HG03354 (cell line): ENCODE results near the gene ITGB8.
"Not testable (repeated sequence)": the region's sequence is repeated elsewhere in the genome, so short reads cannot be mapped to it uniquely, and the experiment has no call there.

Experiments used
- ATAC-seq: cut with Tn5 transposase; IDR thresholded peaks from one replicate; pipeline ENCODE4 v1.9.1; 2021; ENCODE audit warnings: mild to moderate bottlenecking; ENCODE audit not compliant: unreplicated experiment, poor library complexity, severe bottlenecking

Gene ITGB8

DNA sequence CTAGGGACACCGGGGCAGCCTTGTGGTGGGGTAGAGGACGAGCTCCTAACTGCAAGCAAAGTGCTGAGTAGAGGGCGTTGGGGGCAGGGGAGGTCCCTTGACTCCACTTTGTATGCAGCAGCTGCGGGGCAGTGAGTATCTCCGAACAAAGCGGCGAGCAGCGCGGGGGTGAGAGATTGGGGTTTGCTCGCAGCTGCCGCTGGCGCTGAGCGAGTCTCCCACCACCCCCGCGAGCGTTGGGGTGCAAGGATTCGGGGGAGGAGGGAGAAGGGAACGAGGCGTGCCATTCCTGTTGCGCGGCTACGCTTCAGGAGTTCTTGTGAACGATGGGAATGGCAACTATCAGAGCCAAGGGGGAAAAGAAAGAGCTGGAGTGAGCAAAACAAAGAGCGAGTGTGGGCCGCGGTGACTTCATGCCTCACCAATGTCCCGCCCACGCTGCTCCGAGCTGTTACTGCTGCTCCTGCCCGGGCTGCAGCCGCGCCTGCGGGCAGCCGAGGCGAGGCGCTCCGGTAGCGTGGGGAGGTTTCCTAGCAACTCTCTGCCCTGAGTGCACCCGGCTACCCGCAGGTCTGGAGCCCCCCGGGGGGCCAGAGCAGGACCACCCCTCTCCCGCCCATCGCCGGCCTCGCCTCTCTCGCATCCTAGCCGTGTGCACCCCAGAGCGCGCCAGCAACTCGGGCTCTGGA is at the start of gene ITGB8:
Gene ITGB8, plus strand, starts transcription at position 662 of the 689 bp plus-strand sequence. CDS start 907 bp downstream, outside the sequence.
- ATAC-seq = peak; percentile 57

DNA sequence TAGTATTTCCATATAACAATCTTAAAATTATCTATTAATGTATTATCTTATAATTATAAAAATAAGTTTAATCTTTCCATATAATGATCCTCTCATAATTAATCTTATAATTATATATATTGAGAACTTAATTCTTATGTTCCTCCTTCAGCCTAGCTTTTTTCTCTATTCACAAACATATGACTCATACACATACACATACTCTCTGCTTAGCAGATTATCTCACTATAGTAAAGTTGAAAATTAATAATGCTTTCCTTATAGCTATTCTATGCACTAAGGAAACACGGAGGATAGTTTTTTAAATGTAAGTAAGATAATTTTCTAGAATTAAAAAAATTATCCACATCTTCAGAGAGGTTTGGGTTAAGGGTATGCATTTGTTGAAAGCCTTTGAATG is 47.7 kb upstream of the ITGB8 start:
- ATAC-seq = peak; percentile 38

DNA sequence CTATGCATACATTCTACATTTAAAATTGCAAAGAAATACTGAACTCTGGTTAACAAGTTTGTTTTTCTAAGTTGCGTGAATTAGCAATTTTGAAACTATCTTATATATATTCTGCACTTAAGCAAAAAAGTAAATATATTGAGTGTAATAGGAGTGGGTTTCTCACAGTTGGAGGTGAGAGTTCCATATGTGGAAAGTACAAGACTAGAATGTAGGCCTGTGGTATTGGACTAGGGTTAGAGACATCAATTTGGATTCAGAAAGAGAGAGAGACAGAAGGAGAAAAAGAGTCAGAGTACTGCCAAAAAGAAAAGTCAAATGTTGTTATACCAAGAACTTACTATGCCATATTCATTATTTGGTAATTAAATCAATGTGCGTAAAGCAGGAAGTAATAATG is 47.3 kb upstream of the ITGB8 start:
- no peak for ATAC-seq

DNA sequence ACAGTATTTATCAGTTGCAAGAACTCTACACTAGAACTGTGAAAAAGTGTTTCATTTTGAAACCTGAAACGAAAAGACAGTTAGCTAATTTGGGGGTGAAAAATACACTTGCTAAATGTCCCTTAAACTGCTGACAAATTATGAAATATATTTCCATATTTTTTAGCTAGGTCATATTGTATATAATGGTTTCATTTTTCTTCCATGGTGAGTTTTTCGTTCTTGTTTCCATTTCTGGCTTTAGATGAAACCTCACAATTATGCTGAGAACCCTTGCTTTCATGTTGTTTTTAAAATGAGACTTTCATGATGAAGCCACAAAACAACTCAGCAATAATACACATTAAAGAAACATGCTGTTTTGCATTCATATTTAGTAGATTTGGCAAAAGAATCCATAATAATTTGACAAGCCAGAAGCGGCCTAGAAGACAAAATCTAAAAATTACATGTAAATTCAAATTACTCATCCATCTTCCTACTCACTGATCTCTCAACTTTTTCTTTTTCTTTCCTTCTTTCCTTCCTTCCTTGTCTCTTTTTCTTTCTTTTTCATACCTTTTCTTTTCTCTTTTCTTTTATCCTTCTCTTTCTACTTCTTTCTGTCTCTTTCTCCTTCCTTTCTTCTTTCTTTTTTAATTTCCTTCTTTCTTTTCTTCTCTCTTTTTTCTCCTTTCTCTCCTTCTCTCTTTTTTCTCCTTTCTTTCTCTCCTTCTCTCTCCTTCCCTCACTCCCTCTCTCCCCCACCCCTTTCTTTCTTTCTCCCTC is 46.5 kb upstream of the ITGB8 start:
- ATAC-seq = peak; percentile 50

DNA sequence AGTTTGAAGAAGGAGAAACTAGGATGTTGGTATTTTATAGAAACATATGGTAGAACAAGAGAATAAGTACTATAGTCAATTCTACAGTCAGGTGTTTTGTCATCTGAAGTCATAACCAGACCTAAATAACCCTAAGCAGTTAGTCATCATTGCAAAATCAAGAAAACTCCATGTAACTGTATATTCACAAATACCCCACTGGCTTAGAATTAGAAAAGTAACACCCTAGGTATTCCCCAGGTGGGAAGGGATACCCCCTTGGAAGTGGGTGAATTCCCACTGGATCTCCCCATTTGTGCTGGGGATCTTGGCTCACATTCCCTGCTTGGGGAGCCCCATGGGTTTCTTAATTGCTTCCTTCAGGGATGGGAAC is 45.9 kb upstream of the ITGB8 start:
- ATAC-seq = no peak

DNA sequence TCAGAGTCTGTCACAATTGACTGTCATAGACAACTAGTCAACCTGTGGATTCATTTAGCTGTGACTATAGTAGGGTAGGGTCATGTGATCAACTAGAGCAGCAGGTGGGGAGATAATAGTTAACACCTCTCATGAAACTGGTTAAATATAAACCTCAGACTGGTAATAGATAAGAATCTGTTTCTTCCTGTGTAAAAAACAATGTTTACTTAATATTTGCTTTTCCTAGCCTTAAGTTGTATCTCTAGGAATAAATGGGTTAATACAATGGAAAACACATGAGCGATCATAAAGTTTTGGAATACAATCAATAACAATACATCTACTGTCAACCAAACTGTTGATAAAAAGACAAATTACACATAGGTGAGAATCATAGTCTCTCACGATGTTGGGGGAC is 43.4 kb upstream of the ITGB8 start:
- peak; percentile 72 for ATAC-seq

DNA sequence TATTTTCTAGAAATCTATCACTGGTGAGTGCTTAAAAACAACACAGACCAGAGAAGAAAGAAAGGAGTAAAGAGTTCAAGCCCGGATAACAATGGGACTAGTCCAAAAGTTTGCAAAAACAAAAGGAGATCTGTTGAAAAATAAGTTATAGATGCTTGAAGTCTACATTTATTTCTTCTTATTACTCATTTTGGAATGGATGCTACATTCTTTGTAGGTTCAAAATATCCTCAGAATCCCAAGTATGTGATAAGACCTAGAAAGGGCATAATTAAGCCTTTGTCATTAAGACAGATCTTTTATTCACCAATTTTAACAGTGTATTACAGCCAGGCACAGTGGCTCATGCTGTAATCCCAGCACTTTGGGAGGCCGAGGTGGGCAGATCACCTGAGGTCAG is 42.7 kb upstream of the ITGB8 start:
- no peak for ATAC-seq

DNA sequence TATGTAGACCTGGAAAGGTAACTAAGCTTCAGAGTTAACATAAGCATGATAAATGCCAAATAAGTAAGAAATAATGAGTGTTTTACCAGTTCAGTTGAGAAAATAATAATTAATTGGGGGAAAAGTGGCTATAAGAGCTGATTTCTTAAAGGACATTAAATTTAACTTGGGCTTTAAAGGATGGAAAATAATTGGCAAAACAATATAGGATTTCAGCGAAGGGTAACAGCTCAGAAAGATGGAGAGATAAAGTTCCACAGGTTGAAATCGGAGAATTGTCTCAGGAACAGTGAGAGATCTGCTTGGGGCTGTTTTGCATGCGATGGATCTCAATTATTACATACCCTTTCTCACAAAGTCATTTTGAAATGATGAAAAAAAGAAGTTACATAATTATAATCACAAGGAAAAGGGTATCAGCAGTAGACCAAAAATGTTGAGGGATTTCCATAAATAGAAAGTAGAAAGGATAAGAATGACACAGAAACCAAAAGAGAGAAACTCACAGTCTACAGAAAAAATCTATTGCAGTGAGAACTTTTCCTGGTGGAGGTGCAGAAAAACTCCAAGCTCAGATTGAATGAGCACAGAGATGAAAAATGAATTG is 40.1 kb upstream of the ITGB8 start:
- ATAC-seq = no peak

DNA sequence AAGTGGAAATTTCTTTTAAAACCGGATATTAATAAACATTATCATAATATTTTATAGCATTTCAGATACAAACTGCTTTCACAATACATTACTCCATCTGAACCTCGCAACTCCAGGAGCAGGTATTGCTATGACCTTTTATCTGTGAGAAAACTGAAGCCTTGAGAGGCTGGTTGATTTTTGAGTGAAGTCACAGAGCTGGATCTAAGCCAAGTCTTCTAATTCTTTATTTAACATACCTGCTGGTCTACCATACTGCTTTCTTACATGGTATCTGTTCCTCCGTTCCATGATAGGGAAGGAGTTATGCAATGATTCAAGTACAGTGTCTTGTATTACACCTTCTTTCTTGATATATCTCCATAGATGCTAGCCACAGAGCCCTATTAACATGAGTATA is 37.4 kb upstream of the ITGB8 start:
- ATAC-seq = no peak

DNA sequence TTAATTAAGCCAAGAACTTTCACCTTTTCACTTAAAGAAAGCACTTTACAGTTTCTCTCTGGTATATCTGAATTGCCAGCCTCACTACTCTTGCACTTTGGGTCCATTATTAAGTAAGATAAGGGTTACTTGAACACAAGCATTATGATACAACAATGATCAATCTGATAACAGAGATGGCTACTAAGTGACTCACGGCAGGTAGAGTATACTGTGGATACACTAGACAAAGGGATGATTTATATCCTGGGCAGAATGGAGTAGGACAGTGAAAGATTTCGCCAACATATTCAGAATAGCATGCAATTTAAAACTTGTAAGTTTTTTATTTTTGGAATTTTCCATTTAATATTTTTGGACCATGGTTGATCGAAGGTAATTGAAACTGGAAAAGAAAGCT is 34.3 kb upstream of the ITGB8 start:
- ATAC-seq = no peak

DNA sequence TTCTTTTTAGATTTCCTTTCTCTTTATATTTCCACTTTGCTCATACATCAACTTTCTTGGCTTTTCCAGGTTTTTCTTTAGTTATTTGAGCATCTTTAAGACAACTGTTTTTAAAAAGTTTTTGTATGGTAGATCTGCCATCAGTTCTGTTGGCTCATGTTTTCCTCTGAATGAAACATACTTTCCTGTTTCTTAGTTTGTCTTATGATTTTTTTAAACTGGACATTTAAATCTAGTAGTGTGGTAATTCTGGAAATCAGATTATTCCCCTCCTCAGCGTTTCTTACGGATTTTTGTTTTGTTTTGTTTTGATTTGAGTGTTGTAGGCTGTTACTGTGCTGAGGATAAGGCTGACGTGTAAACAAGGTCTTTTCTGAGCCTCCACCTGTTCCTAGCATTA is 33.8 kb upstream of the ITGB8 start:
- no peak for ATAC-seq

DNA sequence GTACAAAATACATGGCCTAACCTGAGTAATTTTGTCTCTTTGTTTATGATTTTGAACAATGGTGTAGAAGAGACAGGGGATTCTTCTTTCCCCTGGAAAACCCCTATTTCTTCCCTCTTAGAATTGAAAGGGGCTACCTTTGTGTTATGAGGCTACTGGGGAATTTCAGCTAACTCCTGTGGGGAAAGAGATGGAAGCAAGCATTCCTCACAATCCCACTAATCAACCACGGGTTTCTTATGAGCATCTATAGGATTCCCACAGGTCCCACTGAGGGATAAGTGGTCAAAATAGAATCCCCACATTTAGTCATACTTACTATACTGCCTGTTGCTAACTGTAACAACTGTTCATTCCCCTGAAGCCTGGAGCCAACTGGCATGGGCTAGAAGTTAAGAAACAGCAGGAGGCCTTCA is 32.2 kb upstream of the ITGB8 start:
- peak; percentile 37 for ATAC-seq

DNA sequence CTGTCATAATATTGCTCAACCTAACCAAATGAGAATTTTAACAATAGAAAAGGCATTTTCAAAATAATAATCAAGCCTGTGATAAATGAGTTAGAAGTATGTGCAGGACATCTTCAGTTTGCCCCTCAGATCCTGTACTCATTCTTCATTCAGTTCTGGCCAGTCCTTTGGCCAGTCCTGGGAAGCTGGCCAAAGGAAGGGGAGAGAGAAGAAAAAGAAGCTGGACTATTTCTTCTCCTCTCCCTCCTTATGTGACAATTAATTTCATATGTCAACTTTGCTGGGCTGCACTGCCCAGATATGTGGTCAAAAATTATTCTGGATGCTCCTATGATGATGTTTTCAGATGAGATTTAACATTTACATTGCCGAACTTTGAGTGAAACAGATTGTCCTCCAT is 31.6 kb upstream of the ITGB8 start:
- ATAC-seq = no peak

DNA sequence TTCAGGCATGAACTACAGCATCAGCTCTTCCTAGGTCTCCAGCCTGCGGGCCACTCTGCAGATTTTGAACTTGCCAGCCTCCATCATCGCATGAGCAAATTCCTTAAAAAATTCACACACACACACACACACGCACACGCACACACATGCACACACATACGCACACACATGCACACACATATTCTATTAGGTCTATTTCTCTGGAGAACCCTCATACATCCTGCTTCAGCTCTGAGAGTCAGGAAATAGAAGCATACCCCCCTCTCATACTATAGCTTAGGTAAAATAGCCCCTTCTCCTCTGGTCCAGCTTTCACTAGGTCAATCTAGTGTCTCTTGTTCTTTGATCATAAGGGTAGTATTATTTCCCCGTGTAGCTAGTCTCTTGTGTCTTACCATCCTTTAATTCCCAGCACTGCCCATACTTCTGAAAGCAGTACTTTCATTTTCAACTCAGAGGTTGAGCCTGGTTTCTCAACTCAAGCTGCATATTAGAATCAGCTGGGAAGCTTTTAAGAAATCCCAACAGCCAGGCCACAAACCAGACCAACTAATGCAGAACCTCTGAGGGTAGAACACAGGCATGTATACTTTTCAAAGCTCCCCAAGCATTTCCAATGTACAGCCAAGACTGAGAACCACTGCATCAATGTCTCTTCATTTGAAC is 30.9 kb upstream of the ITGB8 start:
- peak; percentile 57 for ATAC-seq

DNA sequence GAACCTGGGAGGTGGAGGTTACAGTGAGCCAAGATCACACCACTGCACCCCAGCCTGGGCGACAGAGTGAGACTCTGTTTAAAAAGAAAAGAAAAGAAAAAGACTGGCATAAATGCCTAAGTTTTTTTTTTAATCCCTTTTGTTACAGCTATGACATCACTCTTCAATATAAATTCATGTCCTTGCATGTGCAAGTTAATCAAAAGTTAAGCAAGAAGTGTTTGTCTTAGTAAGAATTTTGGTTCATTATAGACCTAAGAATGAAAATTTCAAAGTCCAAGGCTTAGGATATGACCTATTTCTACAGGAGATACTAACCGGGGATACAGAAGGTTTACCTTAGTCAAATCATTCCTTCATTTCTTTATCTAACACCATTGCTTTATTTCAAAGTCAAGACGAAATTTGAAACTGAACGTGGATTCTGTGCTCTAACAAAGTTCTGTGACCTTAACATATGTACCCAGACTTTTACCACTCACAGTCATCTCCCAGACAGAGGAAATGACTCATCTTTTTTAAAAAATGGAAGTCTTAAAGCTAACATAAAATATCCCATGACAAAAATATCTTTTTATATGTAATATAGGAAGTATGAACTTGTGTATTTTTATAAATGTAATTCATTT is 29.3 kb upstream of the ITGB8 start:
- ATAC-seq = peak; percentile 29

DNA sequence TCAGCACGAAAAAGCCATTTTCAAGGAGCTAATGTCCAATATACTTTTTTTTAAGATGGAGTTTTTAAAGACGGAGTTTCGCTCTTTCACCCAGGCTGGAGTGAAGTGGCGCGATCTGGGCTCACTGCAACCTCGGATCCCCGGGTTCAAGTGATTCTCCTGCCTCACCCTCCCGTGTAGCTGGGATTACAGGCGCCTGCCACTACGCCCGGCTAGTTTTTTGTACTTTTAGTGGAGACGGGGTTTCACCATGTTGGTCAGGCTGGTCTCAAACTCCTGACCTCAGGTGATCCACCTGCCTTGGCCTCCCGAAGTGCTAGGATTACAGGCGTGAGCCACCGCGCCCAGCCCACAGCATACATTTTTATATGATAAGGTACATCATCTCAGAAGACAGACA is 28.4 kb upstream of the ITGB8 start:
- ATAC-seq = not testable (repeated sequence)

DNA sequence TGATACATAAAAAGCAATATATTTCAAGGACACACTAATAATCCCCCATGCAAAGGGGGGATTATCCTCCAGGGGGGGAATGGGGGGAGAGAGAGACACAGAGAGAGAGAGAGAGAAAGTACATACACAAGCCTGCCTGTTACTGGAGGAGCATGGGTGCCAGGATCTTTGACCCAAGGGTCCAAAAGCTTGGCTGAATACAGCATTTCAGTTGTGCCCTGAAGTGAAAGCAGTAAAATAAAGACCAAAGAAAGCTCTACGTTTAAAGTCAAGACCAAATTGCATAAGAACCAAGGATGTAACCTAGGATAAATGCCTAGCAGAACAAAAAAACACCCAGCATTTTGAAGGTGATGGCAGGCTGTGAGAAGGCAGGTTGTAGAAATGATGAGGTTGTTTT is 27.8 kb upstream of the ITGB8 start:
- ATAC-seq = no peak

DNA sequence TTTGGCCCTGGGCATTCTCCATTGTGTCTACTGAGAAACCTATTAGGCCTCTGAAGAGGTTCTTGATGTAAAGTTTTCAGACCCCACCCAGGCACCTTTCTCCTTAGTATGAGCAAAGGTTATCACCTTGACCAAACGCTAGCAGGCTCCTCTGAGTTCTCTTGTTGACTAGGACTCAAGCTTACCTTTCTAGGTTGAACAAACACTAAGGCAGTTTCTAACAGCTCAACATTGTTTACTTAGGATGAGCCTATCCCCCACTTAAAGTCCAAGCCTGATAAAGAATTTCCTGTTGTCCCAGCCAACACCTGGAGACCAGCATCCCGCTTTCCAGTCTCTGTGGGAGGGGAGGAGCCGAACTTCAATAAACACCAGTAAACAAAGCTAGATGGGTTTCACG is 26.3 kb upstream of the ITGB8 start:
- no peak for ATAC-seq

DNA sequence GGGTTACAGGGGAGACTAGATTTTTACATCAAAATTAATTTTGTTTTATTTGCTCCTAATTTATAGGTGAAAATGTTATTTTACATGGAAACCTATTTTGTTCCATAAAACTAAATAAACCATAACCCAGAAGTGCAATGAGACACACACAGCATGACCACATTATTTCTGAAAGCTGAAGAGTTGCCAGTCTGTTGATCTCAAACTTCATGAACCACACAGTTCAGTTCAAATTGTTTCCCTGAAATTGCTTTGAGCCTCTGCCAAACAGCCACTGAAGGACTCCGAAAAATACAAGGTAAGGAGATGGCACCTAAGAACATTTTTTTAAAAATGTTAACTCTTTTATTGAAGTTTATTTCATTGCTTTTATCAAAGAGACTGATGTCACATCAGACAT is 25.0 kb upstream of the ITGB8 start:
- no peak for ATAC-seq
